GM19438 (cell line): ENCODE results near the gene GNMT.
"Not testable (repeated sequence)": the region's sequence is repeated elsewhere in the genome, so short reads cannot be mapped to it uniquely, and the experiment has no call there.

Experiments
- ATAC-seq: cut with Tn5 transposase; IDR thresholded peaks from one replicate; pipeline ENCODE4 v1.9.1; 2021; ENCODE audit warnings: low read depth; ENCODE audit not compliant: unreplicated experiment

Gene GNMT

GRCh38 chr6:42971746-42972327 lies 11.3 kb downstream of the GNMT start:
- ATAC-seq: no peak

DNA sequence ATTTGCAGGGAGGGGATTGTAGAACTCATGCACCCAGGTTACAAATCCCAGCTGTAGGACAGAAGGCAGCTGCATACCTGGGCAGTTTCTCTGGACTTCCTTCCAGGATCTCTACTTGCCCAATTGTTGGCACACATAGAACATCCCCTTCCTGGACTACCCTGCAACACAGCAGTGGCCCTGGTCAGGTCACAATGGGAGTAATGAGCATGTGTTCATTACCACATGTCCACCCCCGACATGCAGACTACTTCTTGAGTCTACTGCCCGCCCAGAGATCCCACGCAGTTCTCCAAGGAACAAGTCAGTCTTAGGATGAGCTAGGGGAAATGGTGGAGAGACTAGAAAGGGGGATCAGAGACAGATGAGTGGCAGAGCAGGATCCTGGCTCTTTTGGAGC lies 13.4 kb downstream of the GNMT start:
- no peak for ATAC-seq

- no peak for ATAC-seq
Observed at GRCh38 chr6:42974919-42975505, 14.5 kb downstream of the GNMT start.

DNA sequence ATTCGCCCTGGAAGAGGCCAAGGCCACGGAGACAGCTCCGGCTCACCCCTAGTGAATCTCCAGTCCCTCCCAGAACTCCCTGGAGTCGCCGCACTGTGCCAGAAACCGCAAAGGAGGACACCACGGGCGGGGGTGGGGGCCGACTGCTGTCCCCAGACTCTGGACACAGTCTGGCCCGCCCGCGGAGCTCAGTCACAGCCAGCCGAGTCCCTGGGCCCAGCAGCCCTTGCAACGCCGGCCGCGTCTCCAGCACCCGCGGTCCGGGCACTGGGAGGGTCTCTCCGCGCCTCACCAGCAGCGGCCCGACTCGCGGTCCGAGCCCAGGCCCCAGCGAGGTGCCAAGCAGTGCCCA lies 17.9 kb downstream of the GNMT start:
- peak; percentile 13 for ATAC-seq

DNA sequence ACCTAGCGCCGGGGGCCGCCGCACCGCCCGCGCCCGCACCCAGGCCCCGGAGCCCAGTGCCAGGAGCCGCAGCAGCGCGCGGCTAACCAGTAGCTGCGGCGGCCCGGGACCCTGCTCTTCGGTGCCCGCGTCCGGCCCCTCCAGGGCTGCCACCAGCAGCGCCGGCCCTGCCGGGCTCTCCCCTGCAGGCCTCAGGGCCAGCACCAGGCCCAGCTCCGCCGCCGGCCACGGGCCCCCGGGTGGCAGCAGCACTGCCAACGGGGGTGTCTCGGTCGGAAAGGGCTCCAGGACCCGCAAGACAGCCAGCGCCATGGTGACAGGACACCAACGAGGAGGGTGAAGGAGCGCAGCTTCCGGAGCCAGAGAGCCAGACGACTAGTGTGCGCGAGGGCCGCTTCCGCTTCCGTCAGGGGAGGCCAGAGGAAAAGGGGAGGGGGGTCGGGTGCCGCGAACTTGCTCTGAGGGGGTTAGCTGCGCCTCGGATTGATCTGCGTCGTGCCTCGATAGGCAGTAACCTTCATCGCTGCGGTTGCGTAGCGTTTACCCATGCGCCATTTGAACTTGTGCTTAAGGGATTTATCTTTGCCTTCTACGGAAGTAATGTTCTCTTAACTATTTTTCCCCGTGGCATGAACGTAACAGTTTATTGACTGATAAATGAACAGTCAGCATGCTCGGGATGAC lies 18.4 kb downstream of the GNMT start, which contains the start of gene PEX6:
Gene PEX6 (minus strand): TSS at position 343 of the 684 bp plus-strand sequence. CDS start 31 bp downstream, at position 312.
- peak; percentile 89 for ATAC-seq

GRCh38 chr6:42979523-42980177 lies 19.1 kb downstream of the GNMT start:
- ATAC-seq: no peak

GRCh38 chr6:42981836-42982235 lies 21.3 kb downstream of the GNMT start:
- ATAC-seq: no peak

- peak; percentile 95 for ATAC-seq
Observed at GRCh38 chr6:42984001-42984923, 23.7 kb downstream of the GNMT start, which contains the start of gene PPP2R5D. PPP2R5D (plus strand) TSS chr6:42984570; CDS start chr6:42984678, 108 bp downstream.

GRCh38 chr6:42984924-42985475 lies 24.4 kb downstream of the GNMT start:
- no peak for ATAC-seq

GRCh38 chr6:42987533-42988451 lies 27.2 kb downstream of the GNMT start:
- ATAC-seq: no peak

GRCh38 chr6:42988486-42989020 lies 28.0 kb downstream of the GNMT start:
- ATAC-seq: no peak

DNA sequence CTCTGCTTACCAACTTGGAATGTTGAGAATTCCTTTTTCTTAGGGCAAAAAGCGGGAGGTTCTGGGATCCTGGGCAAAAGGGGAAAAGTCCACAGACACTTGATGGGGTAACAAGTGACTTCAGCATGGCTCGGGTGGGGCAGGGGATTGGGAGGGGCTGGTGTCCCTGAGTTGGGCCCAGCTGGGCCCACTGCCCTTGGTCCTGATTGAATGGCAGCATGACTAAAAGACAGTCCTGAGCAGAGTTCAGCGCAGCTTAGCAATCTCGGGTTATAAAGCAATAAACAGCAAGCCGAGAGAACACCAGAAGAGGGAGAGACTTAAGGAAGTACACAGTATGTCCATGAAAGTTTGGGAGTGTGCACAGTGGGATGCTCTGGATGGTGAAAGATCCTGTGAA lies 29.4 kb downstream of the GNMT start:
- ATAC-seq: no peak

GRCh38 chr6:42993445-42993844 lies 32.9 kb downstream of the GNMT start:
- ATAC-seq: no peak

DNA sequence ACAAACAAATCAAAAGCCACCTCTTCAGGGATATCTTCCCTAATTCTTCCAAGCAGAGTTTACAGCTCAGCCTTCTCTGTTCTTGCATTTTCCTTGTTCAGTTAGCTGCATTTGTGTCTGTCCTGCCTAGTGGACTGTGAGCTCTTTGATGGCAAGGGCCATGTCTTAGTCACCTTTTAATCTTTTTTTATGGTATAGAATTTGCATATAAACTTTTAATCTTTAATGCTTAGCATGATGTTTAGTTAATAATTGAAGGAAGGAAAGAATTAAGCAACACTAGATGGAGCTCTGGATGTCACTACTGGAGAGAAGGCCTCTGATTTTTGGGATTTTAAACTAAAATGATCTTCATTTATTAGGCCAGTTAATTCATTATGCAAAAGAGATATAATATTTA lies 36.0 kb downstream of the GNMT start:
- ATAC-seq: no peak

GRCh38 chr6:42998205-42998604 lies 37.7 kb downstream of the GNMT start:
- ATAC-seq: not testable (repeated sequence)

DNA sequence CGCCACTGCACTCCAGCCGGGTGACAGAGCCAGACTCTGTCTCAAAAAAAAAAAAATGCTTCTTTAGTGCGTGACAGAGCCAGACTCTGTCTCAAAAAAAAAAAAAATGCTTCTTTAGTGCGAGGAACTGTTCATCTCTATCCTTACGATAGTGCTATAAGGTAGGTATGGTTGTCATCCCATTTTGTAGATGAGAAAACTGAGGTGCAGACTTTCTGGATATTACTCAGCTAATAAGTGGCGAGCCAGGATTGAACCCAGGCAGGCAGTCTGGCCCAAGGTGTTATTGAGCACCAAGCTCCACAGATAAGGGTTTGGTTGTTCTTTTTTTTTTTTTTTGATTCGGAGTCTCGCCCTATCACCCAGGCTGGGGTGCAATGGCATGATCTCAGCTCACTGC lies 41.3 kb downstream of the GNMT start:
- ATAC-seq: no peak

GRCh38 chr6:43005844-43006243 lies 45.3 kb downstream of the GNMT start:
- ATAC-seq: no peak

DNA sequence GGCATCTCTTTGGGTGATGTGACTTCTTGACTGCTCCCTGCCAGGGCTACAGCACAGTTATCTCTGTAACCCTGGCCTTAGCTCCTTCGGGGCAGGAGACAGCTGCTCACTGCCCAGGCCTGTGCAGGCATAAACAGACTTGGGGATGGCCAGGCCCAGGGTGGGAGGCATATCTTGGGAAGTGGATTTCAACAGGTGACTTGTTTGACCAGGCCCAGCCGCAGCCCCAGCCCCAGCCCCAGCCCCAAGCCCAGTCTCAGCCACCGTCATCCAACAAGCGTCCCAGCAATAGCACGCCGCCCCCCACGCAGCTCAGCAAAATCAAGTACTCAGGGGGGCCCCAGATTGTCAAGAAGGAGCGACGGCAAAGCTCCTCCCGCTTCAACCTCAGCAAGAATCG lies 45.7 kb downstream of the GNMT start:
- no peak for ATAC-seq

- no peak for ATAC-seq
Observed at GRCh38 chr6:43007126-43007525, 46.6 kb downstream of the GNMT start.
